Gastroesophageal sphincter (tissue), 4 donors: ENCODE measurements around the gene ADGB. TPM values are rescaled to one million over a fixed set of nuclear protein-coding genes. Genes with fewer than 3 reads are reported as not detected.

ENCODE experiments used
- ATAC-seq: fragments of 150-250 bp; one replicate; pipeline ENCODE4 v1.9.1; 2016; ENCODE audit warnings: mild to moderate bottlenecking, moderate library complexity
- H3K27ac ChIP-seq, 4 donors: fragments of 200-600 bp; sonication (generic) in 3 of 4; 1 replicate in 3 of 4; 2 replicates in 1 of 4; pipeline ENCODE4 v1.5.1; 2016 to 2019
- H3K27me3 ChIP-seq: fragments of 200-600 bp; sonication (generic); one replicate; pipeline ENCODE4 v1.5.1; 2019
- H3K36me3 ChIP-seq, 2 donors: fragments of 200-600 bp; sonication (generic); one replicate each; pipeline ENCODE4 v1.5.1; 2019; ENCODE audit warnings: control low read depth in 1 of 2
- H3K4me1 ChIP-seq, 3 donors: fragments of 200-600 bp; sonication (generic); 1 replicate in 2 of 3; 2 replicates in 1 of 3; pipeline ENCODE4 v1.5.1; 2016 to 2019; ENCODE audit warnings: control low read depth in 2 of 3
- H3K4me3 ChIP-seq, 2 donors: fragments of 200-600 bp; sonication (generic); one replicate each; pipeline ENCODE4 v1.5.1; 2019; ENCODE audit warnings: mild to moderate bottlenecking in 1 of 2, moderate library complexity in 1 of 2
- H3K9me3 ChIP-seq, 3 donors: fragments of 200-600 bp; sonication (generic); one replicate each; pipeline ENCODE4 v1.5.1; 2017 to 2019; ENCODE audit warnings: control low read depth in 2 of 3
- CTCF ChIP-seq, 4 experiments: fragments of 200-600 bp in 2 of 4; fragments of 450-650 bp in 2 of 4; sonication (generic) in 1 of 4; IDR thresholded peaks; one replicate each; pipeline ENCODE4 v1.5.1; 2017 to 2019; ENCODE audit warnings: antibody characterized with exemption in 4 of 4, mild to moderate bottlenecking in 2 of 4, moderate library complexity in 2 of 4
- EP300 ChIP-seq: sonication (generic); formaldehyde crosslinking; IDR thresholded peaks from one replicate; pipeline ENCODE4 v1.6.1; 2017; ENCODE audit warnings: antibody characterized with exemption, mild to moderate bottlenecking
- POLR2A ChIP-seq, 2 donors: fragments of 450-650 bp; IDR thresholded peaks; one replicate each; pipeline ENCODE4 v1.6.1; 2017; ENCODE audit warnings: antibody characterized with exemption in 2 of 2, mild to moderate bottlenecking in 2 of 2, moderate library complexity in 1 of 2
- POLR2AphosphoS5 ChIP-seq: sonication (generic); formaldehyde crosslinking; IDR thresholded peaks from one replicate; pipeline ENCODE4 v1.6.1; 2017; ENCODE audit warnings: antibody characterized with exemption
- WGBS, 2 donors: methylation state at CpG; one replicate each; pipeline ENCODE4 v1.1.5; 2018; ENCODE audit warnings: low coverage in 1 of 2; 5-methylcytosine and 5-hydroxymethylcytosine counted together
- total RNA-seq, 4 donors: library from RNA; depleted of rRNA; stranded (reverse); fragments of >200 nt; gene quantifications; one replicate each; pipeline ENCODE4 v1.1.0, GENCODE V29; 2016

The ADGB gene
- total RNA-seq, 4 donors from 2014 or later, result not detected

- no peak for ATAC-seq
- 67% methylated on average over 1 of the region's 1 CpG; no CpG with 5 or more reads in 1 of the 2 donors for WGBS, 2 donors
- Histone ChIP-seq H3K36me3 (no peaks in the 10 kb centered on the region), H3K27me3 (no peaks in the 10 kb centered on the region), H3K9me3 (no peaks in the 10 kb centered on the region), H3K4me1 (no peaks in the 10 kb centered on the region), H3K27ac (no peak overlapping the region), H3K4me3 (no peak overlapping the region)
- TF ChIP-seq POLR2A (IDR thresholded peaks at IDR 0.05), result no peak
- no peak for TF ChIP-seq EP300
- no peak for TF ChIP-seq CTCF (IDR thresholded peaks at IDR 0.05)
- no peak for TF ChIP-seq POLR2AphosphoS5
Measured at GRCh38 chr6:146587459-146587858, 11.3 kb upstream of the ADGB start.

- Histone ChIP-seq H3K9me3 (no peaks in the 10 kb centered on the region), H3K4me1 (no peaks in the 10 kb centered on the region), H3K4me3 (no peak overlapping the region), H3K36me3 (no peaks in the 10 kb centered on the region), H3K27me3 (no peaks in the 10 kb centered on the region), H3K27ac (no peak overlapping the region)
- TF ChIP-seq CTCF (IDR thresholded peaks at IDR 0.05) (no peak), EP300 (no peak), POLR2AphosphoS5 (no peak), POLR2A (IDR thresholded peaks at IDR 0.05) (no peak)
- WGBS, 2 donors, result no CpG with 5 or more reads among the region's 1 CpG
- no peak for ATAC-seq
Measured at GRCh38 chr6:146590492-146590891, 8.3 kb upstream of the ADGB start.

DNA sequence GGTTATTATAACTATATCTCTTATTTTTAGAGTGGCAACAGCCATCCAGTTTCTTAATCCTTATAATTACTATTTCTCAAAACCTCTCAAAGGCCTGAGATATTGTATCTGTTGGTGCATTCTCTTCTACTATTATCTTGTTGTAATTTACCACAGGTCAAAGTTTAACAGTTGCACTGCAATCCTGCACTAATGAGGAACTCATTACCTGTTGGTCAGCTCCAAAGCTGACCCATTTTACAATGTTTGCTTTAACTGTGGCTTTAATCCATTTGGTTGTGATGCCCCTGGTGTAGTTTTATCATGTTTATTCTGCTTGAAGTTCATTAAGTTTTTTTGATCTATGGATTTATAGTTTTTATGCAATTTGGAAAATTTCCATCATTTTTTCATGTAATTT, 6.3 kb upstream of the ADGB start:
- Histone ChIP-seq H3K4me1 (no peaks in the 10 kb centered on the region), H3K27ac (no peak overlapping the region), H3K27me3 (no peaks in the 10 kb centered on the region), H3K4me3 (no peak overlapping the region), H3K36me3 (no peaks in the 10 kb centered on the region), H3K9me3 (no peaks in the 10 kb centered on the region)
- ATAC-seq, result no peak
- no peak for TF ChIP-seq POLR2A (IDR thresholded peaks at IDR 0.05)
- no peak for TF ChIP-seq EP300
- TF ChIP-seq CTCF (IDR thresholded peaks at IDR 0.05), result no peak
- no peak for TF ChIP-seq POLR2AphosphoS5

GRCh38 chr6:146593986-146594385, 4.8 kb upstream of the ADGB start:
- 65% methylated on average over 2 of the region's 2 CpGs; no CpG with 5 or more reads in 1 of the 2 donors for WGBS, 2 donors
- ATAC-seq, result no peak
- no peak overlapping the region for H3K27ac ChIP-seq
- no peaks in the 10 kb centered on the region for H3K9me3 ChIP-seq
- peaks cover 0 to 10% (median 0%) of the 10 kb centered on the region in 3 donors for H3K4me1 ChIP-seq
- H3K27me3 ChIP-seq, result no peaks in the 10 kb centered on the region
- H3K4me3 ChIP-seq, result no peak overlapping the region
- H3K36me3 ChIP-seq, result no peaks in the 10 kb centered on the region
- TF ChIP-seq CTCF (IDR thresholded peaks at IDR 0.05), result no peak
- no peak for TF ChIP-seq POLR2AphosphoS5
- no peak for TF ChIP-seq EP300
- no peak for TF ChIP-seq POLR2A (IDR thresholded peaks at IDR 0.05)

- H3K36me3 ChIP-seq, result no peaks in the 10 kb centered on the region
- peaks cover 0 to 13% (median 0%) of the 10 kb centered on the region in 3 donors for H3K4me1 ChIP-seq
- WGBS, 2 donors, result 58% methylated on average over 1 of the region's 1 CpG; no CpG with 5 or more reads in 1 of the 2 donors
- no peak for ATAC-seq
- no peak overlapping the region for H3K4me3 ChIP-seq
- H3K27me3 ChIP-seq, result no peaks in the 10 kb centered on the region
- TF ChIP-seq CTCF (IDR thresholded peaks at IDR 0.05) (no peak), POLR2AphosphoS5 (no peak), POLR2A (IDR thresholded peaks at IDR 0.05) (no peak), EP300 (no peak)
- H3K9me3 ChIP-seq, result no peaks in the 10 kb centered on the region
- no peak overlapping the region for H3K27ac ChIP-seq
Measured at GRCh38 chr6:146594495-146594894, 4.3 kb upstream of the ADGB start.
